ENCODE measurements around the gene MAP7D3.

DNA sequence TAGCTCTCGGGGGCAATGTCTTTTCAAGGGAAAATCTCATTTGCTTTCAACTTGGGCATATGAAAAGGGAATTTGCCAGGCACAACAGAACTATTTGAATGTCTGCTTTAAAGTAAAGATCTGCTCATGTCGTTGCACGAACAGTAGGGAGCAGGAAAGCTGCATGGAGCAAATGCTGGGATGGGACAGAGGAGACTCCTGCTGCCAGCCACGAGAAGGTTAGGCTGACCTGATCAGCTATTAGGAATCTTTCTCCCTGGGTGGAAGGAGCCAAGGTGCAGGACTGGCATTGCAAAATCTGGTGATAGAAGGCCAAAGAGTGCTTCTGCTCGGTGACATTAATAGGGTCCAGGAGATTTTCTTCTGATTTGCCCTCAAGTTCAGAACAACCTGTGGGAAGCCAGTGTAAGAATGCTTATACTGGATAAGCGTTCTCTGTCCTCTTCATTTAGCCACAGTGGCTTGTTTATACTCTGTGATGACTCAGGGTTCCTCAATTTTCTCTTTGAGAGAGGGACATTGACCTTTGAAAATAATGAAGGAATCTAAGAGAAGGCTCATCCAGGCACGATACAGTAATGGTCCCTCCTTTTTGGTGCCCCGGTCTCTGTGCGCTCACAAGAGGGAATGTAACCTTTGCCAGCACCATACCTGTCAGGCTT is 80.9 kb downstream of the MAP7D3 start:
- TF ChIP-seq CTCF (conservative IDR thresholded peaks at IDR 0.05 in 1 of 2, IDR thresholded peaks at IDR 0.05 in 1 of 2; ENCODE audit: low read depth in 1 of 2, low read length in 2 of 2), result peak in 1 of 2 donors; percentile 36
- TF ChIP-seq EZH2 (IDR thresholded peaks at IDR 0.05; ENCODE audit: low read length, missing control alignments), result no peak
